Omental fat pad (tissue), 4 donors: ENCODE measurements around the gene GATA2. TPM values are rescaled to one million over a fixed set of nuclear protein-coding genes. Genes with fewer than 3 reads are reported as not detected.

Experiments
- ATAC-seq: fragments of 150-250 bp; one replicate; pipeline ENCODE4 v1.9.1; 2016; ENCODE audit warnings: mild to moderate bottlenecking, moderate library complexity; ENCODE audit not compliant: low FRiP score
- DNase-seq: peaks from one replicate; pipeline ENCODE4 v3.0.0-alpha.2; 2019; ENCODE audit warnings: low spot score
- CTCF ChIP-seq, 3 donors: fragments of 450-650 bp; IDR thresholded peaks; one replicate each; pipeline ENCODE4 v1.5.1; 2016 to 2017; ENCODE audit warnings: antibody characterized with exemption in 3 of 3, mild to moderate bottlenecking in 3 of 3, moderate library complexity in 2 of 3
- total RNA-seq, 4 donors: library from RNA; depleted of rRNA; stranded (reverse); fragments of >200 nt; gene quantifications; one replicate each; pipeline ENCODE4 v1.1.0, GENCODE V29; 2016

Gene GATA2
- total RNA-seq, 4 donors from 2014 or later = 4.2 to 32.5 (median 9.0) TPM

GRCh38 chr3:128475355-128475754 is 17.6 kb downstream of the GATA2 start:
- no peak for DNase-seq
- no peak for ATAC-seq
- no peak for TF ChIP-seq CTCF (IDR thresholded peaks at IDR 0.05)

GRCh38 chr3:128473737-128474136 is 19.3 kb downstream of the GATA2 start:
- DNase-seq = no peak
- no peak for TF ChIP-seq CTCF (IDR thresholded peaks at IDR 0.05)
- ATAC-seq = no peak

GRCh38 chr3:128473180-128473519 is 19.9 kb downstream of the GATA2 start:
- DNase-seq (no peak), ATAC-seq (no peak)
- TF ChIP-seq CTCF (IDR thresholded peaks at IDR 0.05) = no peak

GRCh38 chr3:128472449-128473179 is 20.4 kb downstream of the GATA2 start:
- no peak for TF ChIP-seq CTCF (IDR thresholded peaks at IDR 0.05)
- DNase-seq = no peak
- no peak for ATAC-seq

GRCh38 chr3:128471720-128472119 is 21.3 kb downstream of the GATA2 start:
- DNase-seq = no peak
- no peak for TF ChIP-seq CTCF (IDR thresholded peaks at IDR 0.05)

GRCh38 chr3:128471110-128471509 is 21.9 kb downstream of the GATA2 start:
- TF ChIP-seq CTCF (IDR thresholded peaks at IDR 0.05) = no peak
- DNase-seq (no peak), ATAC-seq (no peak)

More at GRCh38 chr3:128471720-128472119, 21.3 kb downstream of the GATA2 start:
- ATAC-seq = no peak

GRCh38 chr3:128470134-128470899 is 22.7 kb downstream of the GATA2 start:
- ATAC-seq (no peak), DNase-seq (no peak)
- no peak for TF ChIP-seq CTCF (IDR thresholded peaks at IDR 0.05)
